ENCODE data around the gene FBXW8. TPM values are rescaled to one million over a fixed set of nuclear protein-coding genes. Genes with fewer than 3 reads are reported as not detected.

Gene FBXW8
- total RNA-seq, 1 donor from 2014 or later, result 5.8 TPM

GRCh38 chr12:117038919-117039318 lies 128.2 kb downstream of the FBXW8 start:
- FAIRE-seq (no peak), DNase-seq (ENCODE audit: low read depth) (no peak)
- H3K4me3 ChIP-seq (ENCODE audit: low read depth, low read length), result no peak overlapping the region
- no peaks in the 10 kb centered on the region for H3K36me3 ChIP-seq (ENCODE audit: control insufficient read depth, insufficient read depth, low read length)
- TF ChIP-seq CTCF (IDR thresholded peaks at IDR 0.05; ENCODE audit: insufficient read depth, low read length, severe bottlenecking), result no peak
- peaks cover 12% of the 10 kb centered on the region for H3K27me3 ChIP-seq (ENCODE audit: control insufficient read depth, insufficient read depth, low read length)

- peaks cover 6% of the 10 kb centered on the region for H3K27me3 ChIP-seq (ENCODE audit: control insufficient read depth, insufficient read depth, low read length)
- no peak for DNase-seq (ENCODE audit: low read depth)
Measured at GRCh38 chr12:117039891-117040309, 129.2 kb downstream of the FBXW8 start.

GRCh38 chr12:117040496-117040895 lies 129.7 kb downstream of the FBXW8 start:
- Histone ChIP-seq H3K27me3 (ENCODE audit: control insufficient read depth, insufficient read depth, low read length) (peaks cover 2% of the 10 kb centered on the region), H3K4me3 (ENCODE audit: low read depth, low read length) (no peak overlapping the region), H3K36me3 (ENCODE audit: control insufficient read depth, insufficient read depth, low read length) (no peaks in the 10 kb centered on the region)
- TF ChIP-seq CTCF (IDR thresholded peaks at IDR 0.05; ENCODE audit: insufficient read depth, low read length, severe bottlenecking), result no peak
- FAIRE-seq, result no peak
- DNase-seq (ENCODE audit: low read depth), result no peak

More at GRCh38 chr12:117039891-117040309, 129.2 kb downstream of the FBXW8 start:
- FAIRE-seq, result no peak
- Histone ChIP-seq H3K36me3 (ENCODE audit: control insufficient read depth, insufficient read depth, low read length) (no peaks in the 10 kb centered on the region), H3K4me3 (ENCODE audit: low read depth, low read length) (no peak overlapping the region)
- no peak for TF ChIP-seq CTCF (IDR thresholded peaks at IDR 0.05; ENCODE audit: insufficient read depth, low read length, severe bottlenecking)

GRCh38 chr12:117041798-117042170 lies 131.0 kb downstream of the FBXW8 start:
- Histone ChIP-seq H3K4me3 (ENCODE audit: low read depth, low read length) (no peak overlapping the region), H3K27me3 (ENCODE audit: control insufficient read depth, insufficient read depth, low read length) (peaks cover 1% of the 10 kb centered on the region), H3K36me3 (ENCODE audit: control insufficient read depth, insufficient read depth, low read length) (no peaks in the 10 kb centered on the region)
- FAIRE-seq (no peak), DNase-seq (ENCODE audit: low read depth) (no peak)
- no peak for TF ChIP-seq CTCF (IDR thresholded peaks at IDR 0.05; ENCODE audit: insufficient read depth, low read length, severe bottlenecking)

- Histone ChIP-seq H3K4me3 (ENCODE audit: low read depth, low read length) (no peak overlapping the region), H3K36me3 (ENCODE audit: control insufficient read depth, insufficient read depth, low read length) (no peaks in the 10 kb centered on the region), H3K27me3 (ENCODE audit: control insufficient read depth, insufficient read depth, low read length) (peaks cover 1% of the 10 kb centered on the region)
- DNase-seq (ENCODE audit: low read depth) (no peak), FAIRE-seq (no peak)
- no peak for TF ChIP-seq CTCF (IDR thresholded peaks at IDR 0.05; ENCODE audit: insufficient read depth, low read length, severe bottlenecking)
Measured at GRCh38 chr12:117042171-117042842, 131.6 kb downstream of the FBXW8 start.

GRCh38 chr12:117042862-117043261 lies 132.1 kb downstream of the FBXW8 start:
- FAIRE-seq, result no peak
- no peaks in the 10 kb centered on the region for H3K36me3 ChIP-seq (ENCODE audit: control insufficient read depth, insufficient read depth, low read length)
- peaks cover 1% of the 10 kb centered on the region for H3K27me3 ChIP-seq (ENCODE audit: control insufficient read depth, insufficient read depth, low read length)
- no peak overlapping the region for H3K4me3 ChIP-seq (ENCODE audit: low read depth, low read length)
- no peak for TF ChIP-seq CTCF (IDR thresholded peaks at IDR 0.05; ENCODE audit: insufficient read depth, low read length, severe bottlenecking)
- DNase-seq (ENCODE audit: low read depth), result no peak

Measured in bronchial epithelial cell (primary cell).